Hippocampal formation (tissue), 2 donors: ENCODE results near the gene ZNF18.

Source experiments
- DNase-seq, 2 donors: peaks; one replicate each; lab custom pipeline; 2025; lab: John Stamatoyannopoulos, UW

The ZNF18 gene, protein sequence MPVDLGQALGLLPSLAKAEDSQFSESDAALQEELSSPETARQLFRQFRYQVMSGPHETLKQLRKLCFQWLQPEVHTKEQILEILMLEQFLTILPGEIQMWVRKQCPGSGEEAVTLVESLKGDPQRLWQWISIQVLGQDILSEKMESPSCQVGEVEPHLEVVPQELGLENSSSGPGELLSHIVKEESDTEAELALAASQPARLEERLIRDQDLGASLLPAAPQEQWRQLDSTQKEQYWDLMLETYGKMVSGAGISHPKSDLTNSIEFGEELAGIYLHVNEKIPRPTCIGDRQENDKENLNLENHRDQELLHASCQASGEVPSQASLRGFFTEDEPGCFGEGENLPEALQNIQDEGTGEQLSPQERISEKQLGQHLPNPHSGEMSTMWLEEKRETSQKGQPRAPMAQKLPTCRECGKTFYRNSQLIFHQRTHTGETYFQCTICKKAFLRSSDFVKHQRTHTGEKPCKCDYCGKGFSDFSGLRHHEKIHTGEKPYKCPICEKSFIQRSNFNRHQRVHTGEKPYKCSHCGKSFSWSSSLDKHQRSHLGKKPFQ

DNA sequence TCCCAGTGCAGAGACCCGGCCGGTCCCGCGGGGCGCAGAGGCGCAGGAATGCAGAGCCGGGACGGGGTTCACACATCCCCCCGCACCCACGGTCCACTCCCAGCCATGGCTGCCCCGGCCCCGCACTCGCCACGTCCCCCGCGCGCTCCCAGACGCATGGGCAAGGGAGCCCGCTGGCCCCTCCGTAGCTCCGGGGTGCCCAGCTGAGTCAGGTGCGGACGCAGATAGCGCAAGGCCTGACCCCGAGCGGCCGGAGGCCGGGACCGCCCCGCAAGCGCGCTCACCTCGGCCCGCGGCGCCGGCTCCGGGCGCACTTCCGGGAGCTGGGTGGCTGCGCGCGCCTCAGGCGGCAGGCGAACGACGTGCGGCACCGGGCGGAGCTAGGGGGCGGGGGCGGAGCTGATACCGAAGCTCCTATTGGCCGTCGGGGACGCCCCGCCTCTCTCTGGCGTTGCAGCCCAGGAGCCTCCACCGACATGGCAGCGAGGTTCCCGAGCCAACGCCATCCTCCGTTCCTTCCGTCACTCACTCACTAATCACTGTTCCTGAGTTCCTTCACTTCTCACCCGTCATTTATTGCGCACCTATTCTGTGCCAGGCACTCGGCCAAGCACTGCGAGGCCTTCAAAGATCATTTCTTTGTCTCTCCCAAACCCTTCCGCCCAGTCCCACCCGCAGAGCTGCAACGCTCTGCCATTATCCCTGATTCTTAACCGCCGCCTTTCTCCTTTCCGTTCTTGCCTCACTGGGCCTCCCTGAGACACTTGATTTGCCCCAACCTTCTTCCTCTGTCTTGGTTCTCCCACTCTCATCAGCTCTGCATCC is at the start of gene ZNF18:
TSS of gene ZNF18 (minus strand) at position 329 of the 825 bp plus-strand sequence. CDS start 4,646 bp downstream, outside the sequence.
- DNase-seq: peak; percentile 91 to 93

DNA sequence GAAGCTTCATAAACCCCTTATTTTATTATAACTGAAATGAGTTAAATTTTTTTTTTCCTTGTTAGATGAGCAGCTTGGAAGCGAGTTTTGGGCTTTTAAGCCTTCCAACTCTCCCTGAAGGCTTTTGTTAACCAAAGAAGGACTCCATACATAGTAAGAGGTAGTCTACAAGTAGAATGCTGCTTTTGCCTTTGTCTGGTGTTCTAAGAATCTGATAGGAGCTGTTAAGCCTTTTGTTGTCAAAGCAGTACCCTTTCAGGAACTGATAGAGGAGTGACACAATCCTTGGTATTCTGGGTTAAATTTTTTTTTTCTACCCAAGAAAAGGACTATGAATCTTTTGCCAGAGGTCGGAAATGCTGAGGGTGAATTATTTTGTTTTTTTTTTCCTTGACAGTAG is 49.5 kb upstream of the ZNF18 start:
- no peak for DNase-seq

DNA sequence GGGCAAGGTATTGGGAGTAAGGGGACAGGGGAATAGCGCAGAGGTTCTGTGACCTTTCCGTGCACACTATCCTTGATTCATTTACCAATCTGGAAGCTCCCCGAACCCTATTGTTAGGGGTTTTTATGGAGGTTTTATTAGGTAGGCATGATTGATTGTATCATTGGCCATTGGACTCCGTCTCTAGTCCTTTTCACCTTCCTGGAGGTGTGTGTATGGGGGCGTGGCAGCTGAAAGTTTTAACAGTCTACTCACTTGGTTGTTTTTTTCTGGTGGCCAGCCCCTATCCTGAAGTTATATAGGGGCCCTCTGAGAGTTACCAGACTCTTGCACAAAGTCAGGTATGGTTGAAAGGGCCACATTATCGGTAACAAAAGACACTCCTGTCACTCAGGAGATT is 46.4 kb upstream of the ZNF18 start:
- no peak for DNase-seq

DNA sequence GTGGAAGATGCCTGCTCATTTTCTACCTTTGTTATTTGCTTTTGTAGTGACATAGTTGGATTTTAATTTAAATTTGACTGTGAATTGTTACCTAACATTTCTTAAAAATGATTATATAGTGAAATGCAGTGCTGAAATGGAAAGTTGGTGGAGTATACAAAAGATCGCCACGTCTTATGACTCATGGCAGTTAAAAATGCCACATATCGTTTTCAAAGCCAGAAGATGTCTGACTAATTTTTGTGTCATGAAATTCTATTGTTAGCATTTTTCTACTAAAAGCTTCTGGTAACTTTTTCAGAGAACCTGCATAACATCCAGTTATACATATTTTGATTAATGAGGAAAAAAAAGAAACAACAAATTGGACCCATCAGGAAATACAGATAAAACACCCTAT is 44.0 kb upstream of the ZNF18 start:
- DNase-seq: no peak

DNA sequence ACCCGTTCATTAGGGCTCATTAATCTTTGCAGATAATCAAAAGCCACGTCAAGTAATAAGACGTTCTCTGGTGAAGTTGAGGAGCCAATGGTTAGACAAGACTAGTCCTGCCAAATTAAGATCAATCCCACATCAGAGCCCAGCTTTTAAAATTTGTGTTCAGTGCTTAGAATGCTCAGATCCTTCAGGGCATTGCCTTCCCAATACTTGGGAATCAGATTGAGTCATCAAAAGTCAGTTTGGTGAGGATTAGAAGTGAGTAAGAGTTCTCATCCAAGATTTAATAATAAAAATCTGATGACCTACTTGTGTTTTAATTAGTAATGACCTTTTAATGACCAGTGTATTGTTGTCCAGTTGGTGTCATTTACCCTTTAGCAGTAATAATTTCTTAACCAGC is 43.2 kb upstream of the ZNF18 start:
- no peak for DNase-seq

DNA sequence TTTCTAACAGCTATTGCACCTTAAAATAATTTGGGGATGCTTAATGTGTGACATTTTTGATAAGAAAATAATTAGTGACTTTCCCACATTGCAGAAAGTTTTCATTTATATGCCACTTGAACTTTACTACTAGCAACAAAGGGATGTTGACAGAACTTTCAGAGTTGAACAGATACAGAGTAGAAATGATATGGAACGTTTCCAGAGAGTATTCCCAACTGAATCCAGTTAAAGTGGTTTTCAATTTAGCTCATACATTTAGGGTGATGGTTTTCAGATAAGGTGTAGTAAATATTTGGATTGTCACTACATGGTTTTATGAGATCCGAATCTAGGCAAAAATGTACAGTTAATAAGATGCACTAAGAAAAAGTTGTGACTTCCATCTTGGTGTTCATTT is 40.7 kb upstream of the ZNF18 start:
- no peak for DNase-seq

DNA sequence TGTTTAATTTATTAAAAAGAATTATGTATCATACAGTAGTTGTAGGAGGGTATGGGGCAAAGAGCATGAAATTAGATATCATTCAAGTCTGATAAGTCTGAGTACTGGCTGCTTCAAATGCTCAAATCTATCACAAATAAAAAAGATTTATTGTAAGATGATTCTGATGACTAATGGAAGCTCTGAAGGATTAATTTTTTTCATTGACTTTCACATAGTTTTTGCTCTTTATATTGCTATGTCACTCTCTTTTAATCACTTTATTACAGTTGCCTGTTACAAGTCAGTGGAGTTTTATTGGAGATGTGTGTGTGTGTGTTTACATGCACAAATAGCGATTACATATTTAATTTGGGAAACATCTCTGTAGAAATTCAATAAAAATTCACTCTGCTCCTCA is 38.4 kb upstream of the ZNF18 start:
- DNase-seq: no peak

DNA sequence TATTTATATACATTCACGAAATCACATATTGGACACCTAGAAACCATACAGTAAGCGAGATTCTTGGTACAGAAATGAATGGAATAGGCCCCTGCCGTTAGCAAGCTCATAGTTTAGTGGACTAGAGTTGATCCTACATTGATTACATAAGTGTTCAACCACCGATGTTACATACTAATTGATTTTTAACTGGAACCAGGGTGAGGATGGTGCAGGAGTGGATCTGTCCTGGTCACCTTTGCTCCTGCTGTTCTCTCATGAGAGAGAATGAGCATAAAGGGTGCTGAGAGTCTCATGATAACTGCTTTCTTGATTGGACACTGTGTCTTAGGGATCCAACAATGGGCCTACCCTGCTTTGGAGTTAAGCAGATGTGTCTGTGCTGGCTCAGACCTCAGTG is 37.3 kb upstream of the ZNF18 start:
- DNase-seq: no peak

DNA sequence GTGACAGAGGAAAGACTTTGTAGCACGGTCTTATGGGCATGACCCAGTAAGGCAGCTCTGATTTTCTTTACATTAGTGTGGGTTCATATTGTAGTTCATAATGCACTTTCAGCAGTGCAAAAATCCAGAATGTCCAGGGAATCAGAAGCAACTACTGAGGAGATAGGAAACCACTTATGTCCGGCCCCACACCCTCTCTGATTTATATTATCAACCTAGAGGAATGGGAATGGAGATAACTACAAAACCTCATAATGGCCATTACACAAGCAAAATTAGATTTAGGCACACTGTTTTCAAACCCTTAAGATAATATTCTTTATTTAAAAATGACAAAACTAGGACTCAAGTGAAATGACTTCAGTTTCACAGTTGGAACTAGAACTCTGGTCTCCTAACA is 31.3 kb upstream of the ZNF18 start:
- DNase-seq: no peak

DNA sequence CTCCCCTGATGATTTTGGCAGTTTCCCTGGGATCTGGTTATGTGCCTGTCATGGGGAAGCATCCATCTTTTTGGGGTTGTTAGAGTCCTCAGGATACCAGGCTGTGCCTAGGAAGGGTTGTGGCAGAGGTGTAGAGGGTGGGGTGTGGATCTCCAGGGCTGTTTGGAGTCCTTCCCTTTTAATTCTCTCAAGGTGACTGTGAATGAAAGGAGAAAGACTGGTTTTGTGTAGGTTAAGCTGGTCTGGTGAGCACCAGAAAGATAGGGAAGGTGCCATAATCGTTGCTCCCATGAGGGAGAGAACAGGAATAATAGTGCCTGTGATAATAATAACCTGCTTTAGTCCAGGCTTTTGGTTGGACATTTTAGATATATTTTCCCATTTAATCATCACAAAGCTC is 30.4 kb upstream of the ZNF18 start:
- DNase-seq: no peak

DNA sequence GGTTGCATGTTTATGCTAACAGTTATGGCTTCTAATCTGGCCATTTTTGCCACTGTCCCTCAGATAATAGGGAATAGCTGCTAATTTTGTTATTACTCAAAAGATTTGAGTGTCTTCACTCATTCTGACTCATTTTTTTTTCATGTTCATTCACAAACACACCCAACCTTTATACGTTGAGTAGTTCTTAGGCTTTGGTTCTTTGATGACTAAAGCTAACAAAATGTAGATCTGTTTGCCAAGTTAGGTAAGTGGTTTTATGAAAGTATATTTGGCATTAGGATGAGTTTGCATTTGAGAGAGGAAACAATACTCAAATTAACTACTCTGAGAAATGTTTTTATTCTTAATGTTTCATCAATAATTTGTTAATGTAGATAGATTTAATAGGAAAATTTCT is 27.1 kb upstream of the ZNF18 start:
- DNase-seq: no peak

DNA sequence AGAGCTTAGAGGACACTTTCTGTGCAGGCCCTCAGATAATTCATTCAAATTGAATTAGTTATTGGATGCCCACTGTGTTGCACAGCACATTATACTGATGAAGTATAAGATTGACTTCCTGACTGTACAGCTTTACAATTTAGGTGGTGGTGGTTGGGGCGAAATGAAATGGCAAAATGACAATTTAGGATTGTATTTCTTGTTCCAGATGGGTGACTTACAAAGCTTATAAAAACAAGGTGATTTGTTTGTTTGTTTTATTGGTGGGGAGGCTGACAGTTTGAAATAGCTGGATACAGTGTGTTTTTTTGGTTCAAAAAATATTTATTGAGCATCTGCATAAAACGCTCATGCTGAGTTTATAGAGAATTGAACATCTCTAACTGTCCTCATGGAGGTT is 25.0 kb upstream of the ZNF18 start:
- no peak for DNase-seq

DNA sequence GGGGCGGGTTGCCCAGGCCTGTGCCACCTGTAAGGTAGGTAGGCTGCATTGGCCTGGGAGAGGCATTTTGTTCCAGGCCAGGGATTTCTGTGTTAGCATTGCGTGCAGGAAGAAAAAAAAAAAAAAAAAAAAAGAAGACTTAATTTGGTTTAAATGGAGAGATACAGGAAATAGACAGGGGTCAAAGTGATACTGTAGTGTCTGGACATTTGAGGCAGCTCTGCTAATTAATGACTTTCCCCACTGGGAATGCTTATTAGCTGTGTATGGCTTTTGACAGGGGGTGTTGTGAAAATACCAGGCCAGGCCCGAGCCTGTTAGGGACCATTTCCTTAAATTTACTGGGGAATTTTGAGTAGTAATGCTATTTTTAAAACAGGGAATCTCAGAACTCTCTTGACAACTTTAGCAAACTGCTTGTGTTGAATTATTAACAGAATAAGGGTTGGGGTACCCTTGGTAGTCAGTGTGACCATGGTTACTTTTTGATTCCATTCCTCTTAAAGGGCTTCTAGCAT is 24.4 kb upstream of the ZNF18 start:
- DNase-seq: no peak

DNA sequence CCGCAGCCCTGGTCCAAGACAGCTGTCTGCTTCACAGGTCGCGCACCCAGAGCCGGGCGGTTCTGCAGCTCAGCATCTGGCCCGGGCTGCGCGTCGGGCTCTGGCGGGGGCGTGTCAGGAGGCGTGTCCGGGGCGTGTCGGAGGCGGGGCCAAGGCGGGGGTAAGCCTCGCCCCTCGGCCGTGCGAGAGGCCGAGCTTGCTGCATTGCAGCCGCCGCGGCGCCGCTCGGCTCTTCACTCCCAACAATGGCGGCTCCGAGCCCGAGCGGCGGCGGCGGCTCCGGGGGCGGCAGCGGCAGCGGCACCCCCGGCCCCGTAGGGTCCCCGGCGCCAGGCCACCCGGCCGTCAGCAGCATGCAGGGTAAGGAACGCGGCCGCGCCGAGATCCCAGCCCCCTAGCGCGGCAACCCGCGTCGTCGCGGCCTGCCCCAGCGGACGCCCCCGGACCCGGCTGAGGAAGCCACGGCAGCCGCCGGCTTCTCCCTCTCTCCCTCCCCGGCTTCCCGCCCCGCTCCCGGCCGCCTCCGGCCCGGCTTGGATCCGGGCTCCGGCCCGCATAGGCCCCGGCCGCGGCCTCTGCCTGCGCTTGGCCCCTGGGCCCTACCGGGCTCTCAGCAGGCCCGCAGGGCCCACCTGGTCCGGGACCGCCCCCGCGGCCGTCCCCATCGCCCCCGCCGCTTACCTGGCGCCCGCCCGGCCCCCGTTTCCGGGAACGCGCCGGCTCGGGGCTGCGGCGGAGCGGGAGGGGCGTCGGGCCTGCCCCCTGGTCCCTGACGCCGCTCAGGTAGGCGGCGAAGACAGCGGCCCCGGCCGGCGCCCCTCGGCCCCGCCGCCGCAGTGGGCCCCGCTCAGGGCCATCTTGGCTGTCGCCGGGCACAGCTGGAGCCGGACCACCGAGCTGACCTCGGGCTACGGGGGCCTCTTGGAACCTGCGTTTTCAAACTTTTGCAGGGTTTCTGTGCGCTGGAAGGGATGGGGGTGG is 23.7 kb upstream of the ZNF18 start, which contains the start of gene MAP2K4:
TSS of gene MAP2K4 (plus strand) at position 236 of the 981 bp plus-strand sequence. CDS start at position 246, 10 bp downstream.
- peak; percentile 84 to 95 for DNase-seq

DNA sequence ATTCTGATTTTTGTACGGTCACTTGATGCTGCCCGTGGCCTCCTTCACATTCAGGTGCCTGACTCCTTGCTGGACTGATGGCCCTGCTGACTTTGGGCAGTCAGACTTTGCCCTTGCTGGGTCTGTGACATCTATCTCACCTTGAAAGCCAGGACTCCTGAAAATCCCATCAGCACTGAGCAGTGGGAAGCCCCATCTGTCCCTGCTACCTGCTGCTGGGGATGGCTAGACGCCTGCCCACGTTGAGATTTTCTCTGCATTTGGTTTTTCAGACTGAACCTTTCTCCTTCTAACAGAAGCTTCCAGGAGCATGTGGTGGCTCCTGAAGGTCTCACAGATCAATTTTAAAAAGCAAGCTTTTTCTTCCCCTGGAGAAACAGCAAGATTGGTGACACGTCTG is 10.2 kb upstream of the ZNF18 start:
- no peak for DNase-seq

DNA sequence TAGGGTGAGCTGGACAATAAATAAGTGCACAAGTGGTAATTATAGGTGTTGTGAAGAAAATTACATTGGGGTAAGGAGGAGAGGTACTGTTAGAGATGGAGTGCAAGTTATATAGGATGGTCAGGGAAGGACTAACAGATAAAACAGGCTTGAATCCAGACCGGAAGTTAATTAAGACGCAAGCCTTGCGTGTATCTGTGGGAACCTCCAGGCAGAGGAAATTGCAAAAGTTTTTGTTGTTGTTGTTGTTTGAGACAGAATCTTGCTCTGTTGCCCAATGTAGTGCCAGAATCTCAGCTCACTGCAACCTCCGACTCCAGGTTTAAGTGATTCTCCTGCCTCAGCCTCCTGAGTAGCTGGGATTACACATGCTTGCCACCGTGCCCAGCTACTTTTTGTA is 2.4 kb upstream of the ZNF18 start:
- DNase-seq: no peak

DNA sequence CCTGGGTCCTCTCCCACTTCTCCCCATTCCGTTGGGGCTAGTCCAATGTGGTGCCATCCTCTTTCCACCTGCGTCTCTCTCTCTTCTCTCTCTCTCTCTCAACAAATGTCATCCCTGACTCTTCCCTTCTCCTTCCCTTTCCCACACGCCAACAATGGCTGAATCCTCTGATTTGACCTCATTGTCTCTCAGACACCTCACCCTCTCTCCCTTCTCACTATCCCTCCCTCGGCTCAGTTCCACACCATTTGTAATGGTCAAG is 628 bp upstream of the ZNF18 start:
- no peak for DNase-seq

DNA sequence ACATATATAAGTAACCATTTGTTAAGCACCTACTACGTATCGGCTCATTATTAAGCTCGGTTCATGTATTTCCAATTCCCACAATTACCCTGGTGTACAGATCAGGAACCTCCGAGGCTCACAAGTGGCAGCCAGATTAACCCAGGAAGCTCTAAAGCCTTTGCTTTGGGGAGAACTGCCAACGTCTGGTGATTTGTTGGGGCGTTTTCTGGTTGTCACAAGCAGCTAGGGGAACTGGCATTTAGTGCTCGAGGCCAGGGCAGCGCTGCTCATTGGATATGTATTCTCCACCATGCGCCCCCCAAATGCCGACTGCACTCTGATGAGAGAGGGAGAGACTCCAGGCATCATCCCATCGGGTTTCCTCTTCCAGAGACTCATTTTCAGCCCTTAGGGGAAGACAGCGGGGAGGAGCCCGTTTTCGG is 541 bp downstream of the ZNF18 start:
- DNase-seq: peak in 1 of 2 donors; percentile 52

DNA sequence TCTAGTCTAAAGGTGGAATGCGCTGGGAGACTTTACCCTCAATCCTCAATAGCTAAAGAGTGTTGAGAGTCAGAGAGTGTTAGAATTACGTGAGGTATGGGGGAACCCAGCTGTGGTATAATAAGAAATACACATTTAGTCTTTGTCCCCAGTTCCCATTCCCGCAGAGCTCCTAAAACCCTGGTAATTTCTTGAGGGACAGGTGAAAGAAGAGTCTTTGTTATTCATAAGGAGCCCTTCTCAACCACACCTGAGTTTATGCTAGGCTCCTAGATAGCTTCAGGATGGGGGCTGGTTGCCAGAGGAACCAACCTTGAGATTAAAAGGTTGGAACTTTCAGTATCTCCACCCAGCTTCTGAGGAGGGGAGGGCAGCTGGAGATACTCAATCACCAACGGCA is 5.8 kb downstream of the ZNF18 start:
- no peak for DNase-seq

DNA sequence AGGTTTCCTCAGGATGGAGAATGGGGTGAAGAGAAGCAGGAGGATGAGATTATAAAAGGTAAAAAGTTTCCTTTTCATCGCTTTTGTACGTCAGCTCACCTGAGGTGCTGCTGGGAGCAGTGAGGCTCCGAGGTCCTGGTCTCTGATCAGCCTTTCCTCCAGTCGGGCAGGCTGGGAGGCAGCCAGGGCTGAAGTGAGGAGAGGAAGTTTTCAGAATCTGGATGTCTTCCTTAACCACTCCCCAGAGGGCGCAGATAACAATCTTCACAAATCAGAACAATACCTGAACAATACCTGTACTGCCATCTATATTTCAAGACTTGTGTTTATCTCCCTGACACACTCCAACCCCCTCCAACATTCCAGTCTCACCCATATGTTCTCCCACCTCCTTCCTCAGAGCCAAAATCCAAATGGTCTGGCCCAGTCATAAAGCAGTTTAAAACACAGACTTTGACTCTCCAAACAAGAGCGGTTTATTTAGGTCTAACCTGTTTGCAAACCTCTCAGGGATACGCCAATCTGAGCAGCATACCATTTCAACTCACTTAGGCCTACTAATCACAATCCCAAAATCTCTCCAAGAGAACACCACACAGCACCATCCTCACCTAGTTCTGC is 6.8 kb downstream of the ZNF18 start:
- DNase-seq: no peak

DNA sequence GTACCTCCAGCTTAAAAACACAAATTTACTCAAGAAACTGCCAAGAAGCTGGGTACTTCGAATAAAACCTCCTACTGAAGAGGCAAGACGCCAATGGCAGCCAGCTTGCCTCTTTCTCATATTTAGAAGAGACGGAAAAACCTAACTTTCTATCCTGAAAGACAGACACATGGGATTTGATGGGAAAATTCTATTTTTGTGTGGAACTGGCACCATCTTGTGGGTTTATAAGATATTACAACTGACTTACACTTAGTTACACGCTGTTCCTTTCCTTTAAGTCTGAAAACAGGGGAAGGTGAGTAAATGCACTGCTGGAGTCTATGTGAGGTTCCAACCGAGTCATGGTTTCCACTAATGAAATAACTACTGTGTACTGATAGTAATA is 10.3 kb downstream of the ZNF18 start:
- DNase-seq: peak in 1 of 2 donors; percentile 57
